ENCODE data around the gene CERS6. TPM values are rescaled to one million over a fixed set of nuclear protein-coding genes. Genes with fewer than 3 reads are reported as not detected.

Gene CERS6
- total and polyA plus RNA-seq, 10 of the 15 experiments (the other 5 are each of a cell fraction or from before 2014, with no cell fraction given) = 1.3 to 20.4 (median 14.1) TPM

DNA sequence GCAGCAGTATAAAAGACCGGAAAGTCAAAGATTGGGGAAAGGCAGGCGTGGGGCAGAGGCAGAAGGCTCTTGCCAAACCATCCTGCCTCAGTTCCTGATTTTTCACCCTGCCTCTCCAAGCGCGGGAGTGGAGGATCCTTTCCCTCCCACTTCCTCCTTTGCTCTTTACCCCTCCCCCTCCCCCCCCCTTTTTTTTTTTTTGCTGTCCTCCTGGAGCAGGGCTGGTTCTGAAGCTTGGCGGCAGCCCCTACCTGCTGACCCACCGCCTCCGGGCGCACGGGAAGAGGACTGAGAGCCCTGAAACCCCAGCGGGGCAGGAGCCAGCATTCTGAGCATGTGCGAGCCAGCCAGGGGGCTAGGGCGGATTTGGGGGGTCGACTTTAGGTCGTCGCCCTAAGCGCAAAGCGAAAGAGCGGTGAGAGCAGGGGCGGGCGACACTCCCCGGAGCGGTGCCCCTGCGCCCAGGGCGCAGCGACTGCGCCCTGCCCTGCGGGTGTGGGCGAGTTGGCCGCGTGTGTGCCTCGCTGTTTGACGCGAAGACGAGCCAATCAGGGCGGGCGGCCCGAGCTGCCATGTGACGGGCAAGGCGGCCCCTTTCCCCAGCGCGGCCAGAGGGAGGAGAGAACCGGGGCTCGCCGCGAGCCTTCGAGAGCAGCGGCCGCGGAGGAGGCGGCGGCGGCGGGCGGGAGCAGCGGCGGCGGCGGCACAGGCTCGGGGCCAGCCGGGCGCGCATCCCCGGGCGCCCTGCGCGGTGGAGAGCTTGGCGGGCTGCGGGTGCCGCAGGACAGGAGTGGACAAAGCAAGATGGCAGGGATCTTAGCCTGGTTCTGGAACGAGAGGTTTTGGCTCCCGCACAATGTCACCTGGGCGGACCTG lies at the start of gene CERS6 (continued):
- TF ChIP-seq, protein P1, sequence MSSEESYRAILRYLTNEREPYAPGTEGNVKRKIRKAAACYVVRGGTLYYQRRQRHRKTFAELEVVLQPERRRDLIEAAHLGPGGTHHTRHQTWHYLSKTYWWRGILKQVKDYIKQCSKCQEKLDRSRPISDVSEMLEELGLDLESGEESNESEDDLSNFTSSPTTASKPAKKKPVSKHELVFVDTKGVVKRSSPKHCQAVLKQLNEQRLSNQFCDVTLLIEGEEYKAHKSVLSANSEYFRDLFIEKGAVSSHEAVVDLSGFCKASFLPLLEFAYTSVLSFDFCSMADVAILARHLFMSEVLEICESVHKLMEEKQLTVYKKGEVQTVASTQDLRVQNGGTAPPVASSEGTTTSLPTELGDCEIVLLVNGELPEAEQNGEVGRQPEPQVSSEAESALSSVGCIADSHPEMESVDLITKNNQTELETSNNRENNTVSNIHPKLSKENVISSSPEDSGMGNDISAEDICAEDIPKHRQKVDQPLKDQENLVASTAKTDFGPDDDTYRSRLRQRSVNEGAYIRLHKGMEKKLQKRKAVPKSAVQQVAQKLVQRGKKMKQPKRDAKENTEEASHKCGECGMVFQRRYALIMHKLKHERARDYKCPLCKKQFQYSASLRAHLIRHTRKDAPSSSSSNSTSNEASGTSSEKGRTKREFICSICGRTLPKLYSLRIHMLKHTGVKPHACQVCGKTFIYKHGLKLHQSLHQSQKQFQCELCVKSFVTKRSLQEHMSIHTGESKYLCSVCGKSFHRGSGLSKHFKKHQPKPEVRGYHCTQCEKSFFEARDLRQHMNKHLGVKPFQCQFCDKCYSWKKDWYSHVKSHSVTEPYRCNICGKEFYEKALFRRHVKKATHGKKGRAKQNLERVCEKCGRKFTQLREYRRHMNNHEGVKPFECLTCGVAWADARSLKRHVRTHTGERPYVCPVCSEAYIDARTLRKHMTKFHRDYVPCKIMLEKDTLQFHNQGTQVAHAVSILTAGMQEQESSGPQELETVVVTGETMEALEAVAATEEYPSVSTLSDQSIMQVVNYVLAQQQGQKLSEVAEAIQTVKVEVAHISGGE (CRISPR knock-in tag; IDR thresholded peaks at IDR 0.05) = 0 out of 2 replicates have a peak, but pooled peaks have one; percentile 3
- TF ChIP-seq, protein P2, sequence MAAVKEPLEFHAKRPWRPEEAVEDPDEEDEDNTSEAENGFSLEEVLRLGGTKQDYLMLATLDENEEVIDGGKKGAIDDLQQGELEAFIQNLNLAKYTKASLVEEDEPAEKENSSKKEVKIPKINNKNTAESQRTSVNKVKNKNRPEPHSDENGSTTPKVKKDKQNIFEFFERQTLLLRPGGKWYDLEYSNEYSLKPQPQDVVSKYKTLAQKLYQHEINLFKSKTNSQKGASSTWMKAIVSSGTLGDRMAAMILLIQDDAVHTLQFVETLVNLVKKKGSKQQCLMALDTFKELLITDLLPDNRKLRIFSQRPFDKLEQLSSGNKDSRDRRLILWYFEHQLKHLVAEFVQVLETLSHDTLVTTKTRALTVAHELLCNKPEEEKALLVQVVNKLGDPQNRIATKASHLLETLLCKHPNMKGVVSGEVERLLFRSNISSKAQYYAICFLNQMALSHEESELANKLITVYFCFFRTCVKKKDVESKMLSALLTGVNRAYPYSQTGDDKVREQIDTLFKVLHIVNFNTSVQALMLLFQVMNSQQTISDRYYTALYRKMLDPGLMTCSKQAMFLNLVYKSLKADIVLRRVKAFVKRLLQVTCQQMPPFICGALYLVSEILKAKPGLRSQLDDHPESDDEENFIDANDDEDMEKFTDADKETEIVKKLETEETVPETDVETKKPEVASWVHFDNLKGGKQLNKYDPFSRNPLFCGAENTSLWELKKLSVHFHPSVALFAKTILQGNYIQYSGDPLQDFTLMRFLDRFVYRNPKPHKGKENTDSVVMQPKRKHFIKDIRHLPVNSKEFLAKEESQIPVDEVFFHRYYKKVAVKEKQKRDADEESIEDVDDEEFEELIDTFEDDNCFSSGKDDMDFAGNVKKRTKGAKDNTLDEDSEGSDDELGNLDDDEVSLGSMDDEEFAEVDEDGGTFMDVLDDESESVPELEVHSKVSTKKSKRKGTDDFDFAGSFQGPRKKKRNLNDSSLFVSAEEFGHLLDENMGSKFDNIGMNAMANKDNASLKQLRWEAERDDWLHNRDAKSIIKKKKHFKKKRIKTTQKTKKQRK (IDR thresholded peaks at IDR 0.05; ENCODE audit: low read depth, low read length) = no peak
- TF ChIP-seq ZBED1 (IDR thresholded peaks at IDR 0.05; ENCODE audit: borderline replicate concordance) (no peak), SMAD1 (IDR thresholded peaks at IDR 0.05; ENCODE audit: low read depth, partially characterized antibody) (no peak), ESRRA (IDR thresholded peaks at IDR 0.05; ENCODE audit: low read length) (no peak), BMI1 (IDR thresholded peaks at IDR 0.05; ENCODE audit: borderline replicate concordance) (no peak), SUZ12 (IDR thresholded peaks at IDR 0.05; ENCODE audit: unreplicated experiment) (no peak), JUND (IDR thresholded peaks at IDR 0.05; ENCODE audit: low read depth, low read length) (no peak)
- TF ChIP-seq, protein P3, sequence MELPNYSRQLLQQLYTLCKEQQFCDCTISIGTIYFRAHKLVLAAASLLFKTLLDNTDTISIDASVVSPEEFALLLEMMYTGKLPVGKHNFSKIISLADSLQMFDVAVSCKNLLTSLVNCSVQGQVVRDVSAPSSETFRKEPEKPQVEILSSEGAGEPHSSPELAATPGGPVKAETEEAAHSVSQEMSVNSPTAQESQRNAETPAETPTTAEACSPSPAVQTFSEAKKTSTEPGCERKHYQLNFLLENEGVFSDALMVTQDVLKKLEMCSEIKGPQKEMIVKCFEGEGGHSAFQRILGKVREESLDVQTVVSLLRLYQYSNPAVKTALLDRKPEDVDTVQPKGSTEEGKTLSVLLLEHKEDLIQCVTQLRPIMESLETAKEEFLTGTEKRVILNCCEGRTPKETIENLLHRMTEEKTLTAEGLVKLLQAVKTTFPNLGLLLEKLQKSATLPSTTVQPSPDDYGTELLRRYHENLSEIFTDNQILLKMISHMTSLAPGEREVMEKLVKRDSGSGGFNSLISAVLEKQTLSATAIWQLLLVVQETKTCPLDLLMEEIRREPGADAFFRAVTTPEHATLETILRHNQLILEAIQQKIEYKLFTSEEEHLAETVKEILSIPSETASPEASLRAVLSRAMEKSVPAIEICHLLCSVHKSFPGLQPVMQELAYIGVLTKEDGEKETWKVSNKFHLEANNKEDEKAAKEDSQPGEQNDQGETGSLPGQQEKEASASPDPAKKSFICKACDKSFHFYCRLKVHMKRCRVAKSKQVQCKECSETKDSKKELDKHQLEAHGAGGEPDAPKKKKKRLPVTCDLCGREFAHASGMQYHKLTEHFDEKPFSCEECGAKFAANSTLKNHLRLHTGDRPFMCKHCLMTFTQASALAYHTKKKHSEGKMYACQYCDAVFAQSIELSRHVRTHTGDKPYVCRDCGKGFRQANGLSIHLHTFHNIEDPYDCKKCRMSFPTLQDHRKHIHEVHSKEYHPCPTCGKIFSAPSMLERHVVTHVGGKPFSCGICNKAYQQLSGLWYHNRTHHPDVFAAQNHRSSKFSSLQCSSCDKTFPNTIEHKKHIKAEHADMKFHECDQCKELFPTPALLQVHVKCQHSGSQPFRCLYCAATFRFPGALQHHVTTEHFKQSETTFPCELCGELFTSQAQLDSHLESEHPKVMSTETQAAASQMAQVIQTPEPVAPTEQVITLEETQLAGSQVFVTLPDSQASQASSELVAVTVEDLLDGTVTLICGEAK (IDR thresholded peaks at IDR 0.05; ENCODE audit: borderline replicate concordance) = no peak
- TF ChIP-seq, protein P4, sequence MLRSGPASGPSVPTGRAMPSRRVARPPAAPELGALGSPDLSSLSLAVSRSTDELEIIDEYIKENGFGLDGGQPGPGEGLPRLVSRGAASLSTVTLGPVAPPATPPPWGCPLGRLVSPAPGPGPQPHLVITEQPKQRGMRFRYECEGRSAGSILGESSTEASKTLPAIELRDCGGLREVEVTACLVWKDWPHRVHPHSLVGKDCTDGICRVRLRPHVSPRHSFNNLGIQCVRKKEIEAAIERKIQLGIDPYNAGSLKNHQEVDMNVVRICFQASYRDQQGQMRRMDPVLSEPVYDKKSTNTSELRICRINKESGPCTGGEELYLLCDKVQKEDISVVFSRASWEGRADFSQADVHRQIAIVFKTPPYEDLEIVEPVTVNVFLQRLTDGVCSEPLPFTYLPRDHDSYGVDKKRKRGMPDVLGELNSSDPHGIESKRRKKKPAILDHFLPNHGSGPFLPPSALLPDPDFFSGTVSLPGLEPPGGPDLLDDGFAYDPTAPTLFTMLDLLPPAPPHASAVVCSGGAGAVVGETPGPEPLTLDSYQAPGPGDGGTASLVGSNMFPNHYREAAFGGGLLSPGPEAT (IDR thresholded peaks at IDR 0.05; ENCODE audit: low read depth) = no peak
- TF ChIP-seq, protein P5, sequence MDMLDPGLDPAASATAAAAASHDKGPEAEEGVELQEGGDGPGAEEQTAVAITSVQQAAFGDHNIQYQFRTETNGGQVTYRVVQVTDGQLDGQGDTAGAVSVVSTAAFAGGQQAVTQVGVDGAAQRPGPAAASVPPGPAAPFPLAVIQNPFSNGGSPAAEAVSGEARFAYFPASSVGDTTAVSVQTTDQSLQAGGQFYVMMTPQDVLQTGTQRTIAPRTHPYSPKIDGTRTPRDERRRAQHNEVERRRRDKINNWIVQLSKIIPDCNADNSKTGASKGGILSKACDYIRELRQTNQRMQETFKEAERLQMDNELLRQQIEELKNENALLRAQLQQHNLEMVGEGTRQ (IDR thresholded peaks at IDR 0.05; ENCODE audit: borderline replicate concordance, low read depth, low read length) = peak; percentile 69

All from GM12878 (cell line).